H1 (cell line): Measurements from ENCODE around the gene FRY. TPM values are rescaled to one million over a fixed set of nuclear protein-coding genes. Genes with fewer than 3 reads are reported as not detected.

Experiments used
- polyA plus RNA-seq, 7 experiments: library from polyadenylated mRNA; depleted of rRNA in 3 of 7; stranded (reverse) in 5 of 7; unstranded in 2 of 7; fragments of >200 nt in 5 of 7; fragments of 200-250 nt in 2 of 7; gene quantifications; 1 replicate in 5 of 7; 2 replicates in 1 of 7; 4 replicates in 1 of 7; pipeline versions ENCODE4 v1.2.1 to v1.2.3, GENCODE V29; 2011 to 2013; ENCODE audit warnings: missing spikeins in 2 of 7, mixed read lengths in 2 of 7
- total RNA-seq: library from RNA; stranded (reverse); fragmentation: NEBNext Ultra II Directional; extraction: Animal tissue kit (Norgen Biotek cat#: 25700); gene quantifications from 2 replicates; pipeline ENCODE4 v1.2.1, GENCODE V29; 2021
- TF ChIP-seq, protein P1 (sequence below), 3 experiments: IDR thresholded peaks; 1 replicate in 2 of 3; 2 replicates in 1 of 3; pipeline versions ENCODE4 v1.5.1 to v1.6.1; 2011; ENCODE audit warnings: low read length in 3 of 3, mild to moderate bottlenecking in 3 of 3, inconsistent platforms in 2 of 3, low read depth in 1 of 3, moderate library complexity in 1 of 3; ENCODE audit not compliant: insufficient read depth in 1 of 3; ENCODE audit errors: control extremely low read depth in 1 of 3

The FRY gene
- total and polyA plus RNA-seq, 2 of the 8 experiments (the other 6 are each of a cell fraction or from before 2014, with no cell fraction given), result 4.3 to 9.2 TPM

DNA sequence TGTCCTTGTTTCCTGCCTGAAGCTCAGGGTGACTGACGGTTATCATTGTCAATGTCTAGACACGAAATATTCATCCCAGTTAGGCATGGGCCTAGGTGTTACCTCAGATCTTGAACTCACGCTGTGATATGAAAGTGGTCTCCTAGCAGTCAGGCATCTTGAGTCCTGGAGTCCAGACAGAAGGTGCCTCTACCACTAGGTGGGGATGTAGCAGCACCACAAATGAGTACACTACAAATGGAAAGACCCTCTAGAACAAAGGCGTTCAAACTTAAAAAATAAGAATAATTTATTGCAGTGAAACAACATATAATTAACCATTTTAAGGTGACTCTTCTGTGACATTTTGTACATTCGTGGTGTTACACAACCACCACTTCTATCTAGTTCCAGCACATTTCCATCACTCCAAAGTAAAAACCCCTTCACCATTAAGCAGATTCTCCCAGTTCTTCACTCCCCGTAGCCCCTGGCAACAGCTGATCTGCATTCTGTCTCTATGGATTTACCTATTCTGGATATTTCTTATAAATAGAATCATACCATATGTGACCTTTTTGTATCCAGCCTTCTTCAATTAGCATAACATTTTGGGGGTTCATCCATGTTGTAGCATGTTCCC is 11.9 kb upstream of the FRY start (continued):
- TF ChIP-seq, protein P1, sequence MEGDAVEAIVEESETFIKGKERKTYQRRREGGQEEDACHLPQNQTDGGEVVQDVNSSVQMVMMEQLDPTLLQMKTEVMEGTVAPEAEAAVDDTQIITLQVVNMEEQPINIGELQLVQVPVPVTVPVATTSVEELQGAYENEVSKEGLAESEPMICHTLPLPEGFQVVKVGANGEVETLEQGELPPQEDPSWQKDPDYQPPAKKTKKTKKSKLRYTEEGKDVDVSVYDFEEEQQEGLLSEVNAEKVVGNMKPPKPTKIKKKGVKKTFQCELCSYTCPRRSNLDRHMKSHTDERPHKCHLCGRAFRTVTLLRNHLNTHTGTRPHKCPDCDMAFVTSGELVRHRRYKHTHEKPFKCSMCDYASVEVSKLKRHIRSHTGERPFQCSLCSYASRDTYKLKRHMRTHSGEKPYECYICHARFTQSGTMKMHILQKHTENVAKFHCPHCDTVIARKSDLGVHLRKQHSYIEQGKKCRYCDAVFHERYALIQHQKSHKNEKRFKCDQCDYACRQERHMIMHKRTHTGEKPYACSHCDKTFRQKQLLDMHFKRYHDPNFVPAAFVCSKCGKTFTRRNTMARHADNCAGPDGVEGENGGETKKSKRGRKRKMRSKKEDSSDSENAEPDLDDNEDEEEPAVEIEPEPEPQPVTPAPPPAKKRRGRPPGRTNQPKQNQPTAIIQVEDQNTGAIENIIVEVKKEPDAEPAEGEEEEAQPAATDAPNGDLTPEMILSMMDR (IDR thresholded peaks at IDR 0.05; ENCODE audit: control extremely low read depth in 1 of 3, insufficient read depth in 1 of 3, low read depth in 1 of 3, low read length in 3 of 3), result peak; percentile 63 to 82 (median 73)
